A673 (cell line): ENCODE data around the gene AGT. TPM values are rescaled to one million over a fixed set of nuclear protein-coding genes. Genes with fewer than 3 reads are reported as not detected.

ENCODE experiments used
- BruUV-seq: library from RNA; stranded (reverse); fragments of 400-500 nt; replicated peaks from 2 replicates; lab custom pipeline; 2021; lab: Mats Ljungman, UMichigan
- CTCF ChIA-PET: fragments of 300-600 bp; sonication (Branson Sonifier 250); formaldehyde crosslinking; loops from one replicate; lab custom pipeline; 2022; ENCODE audit warnings: antibody characterized with exemption; lab: Charles Lee
- POLR2A ChIA-PET: fragments of 300-600 bp; sonication (Branson Sonifier 250); formaldehyde crosslinking; loops from one replicate; lab custom pipeline; 2022; ENCODE audit warnings: antibody characterized with exemption; ENCODE audit not compliant: low non-redundant PET; lab: Charles Lee
- DNase-seq: peaks from one replicate; pipeline ENCODE4 v3.0.0-alpha.2; 2015; ENCODE audit warnings: low spot score
- H3K27ac ChIP-seq: fragments of 200-600 bp; sonication (generic); 2 replicates; pipeline ENCODE4 v1.5.1; 2016; ENCODE audit warnings: mixed run types, low read depth, mild to moderate bottlenecking, mixed read lengths, antibody characterized with exemption, low read length; ENCODE audit not compliant: poor library complexity, severe bottlenecking
- H3K27me3 ChIP-seq: fragments of 200-600 bp; sonication (generic); replicated peaks from 2 replicates; pipeline ENCODE4 v1.6.1; 2017; ENCODE audit warnings: mixed run types, low read depth, mild to moderate bottlenecking, mixed read lengths, antibody characterized with exemption, low read length; ENCODE audit not compliant: insufficient read depth, poor library complexity
- H3K36me3 ChIP-seq: fragments of 200-600 bp; sonication (generic); 2 replicates; pipeline ENCODE4 v1.6.1; 2016; ENCODE audit warnings: mixed run types, mild to moderate bottlenecking, mixed read lengths, antibody characterized with exemption, low read length; ENCODE audit not compliant: insufficient read depth, poor library complexity, severe bottlenecking
- H3K4me1 ChIP-seq: fragments of 200-600 bp; sonication (generic); 2 replicates; pipeline ENCODE4 v1.6.1; 2017; ENCODE audit warnings: mixed run types, mild to moderate bottlenecking, mixed read lengths, antibody characterized with exemption, low read length; ENCODE audit not compliant: insufficient read depth, poor library complexity, severe bottlenecking
- H3K4me3 ChIP-seq: fragments of 200-600 bp; sonication (generic); 2 replicates; pipeline ENCODE4 v1.5.1; 2016; ENCODE audit warnings: low read depth, mixed run types, mild to moderate bottlenecking, mixed read lengths, low read length; ENCODE audit not compliant: poor library complexity, severe bottlenecking
- H3K9me3 ChIP-seq: fragments of 200-600 bp; sonication (generic); 2 replicates; pipeline ENCODE4 v1.6.1; 2016; ENCODE audit warnings: mixed run types, low read depth, mild to moderate bottlenecking, mixed read lengths, antibody characterized with exemption, low read length; ENCODE audit not compliant: poor library complexity, severe bottlenecking
- CTCF ChIP-seq: fragments of 300-800, 200-600 bp; sonication (generic); conservative IDR thresholded peaks from 2 replicates; pipeline ENCODE4 v1.5.1; 2017; ENCODE audit warnings: low read depth, mild to moderate bottlenecking, antibody characterized with exemption, low read length, moderate library complexity, mixed read lengths
- EZH2 ChIP-seq: fragments of 200-600 bp; sonication (generic); IDR thresholded peaks from 2 replicates; pipeline ENCODE4 v1.6.1; 2017; ENCODE audit warnings: borderline replicate concordance, low read depth, mild to moderate bottlenecking, mixed read lengths, antibody characterized with exemption, low read length; ENCODE audit not compliant: poor library complexity, severe bottlenecking
- intact Hi-C: fragments of 100-400 bp; cut with micrococcal nuclease; formaldehyde crosslinking; loops from one replicate; pipeline ENCODE4 v1.10.0; 2022; ENCODE audit not compliant: unreplicated experiment
- total RNA-seq: library from RNA; stranded (reverse); gene quantifications from 2 replicates; pipeline ENCODE4 v1.2.3, GENCODE V29; 2021

AGT gene
- total RNA-seq, 1 experiment from 2014 or later: not detected

GRCh38 chr1:230713138-230713537 is 784 bp downstream of the AGT start:
- Histone ChIP-seq H3K4me1 (no peaks in the 10 kb centered on the region), H3K27ac (no peak overlapping the region), H3K36me3 (no peaks in the 10 kb centered on the region), H3K9me3 (no peaks in the 10 kb centered on the region), H3K4me3 (no peak overlapping the region), H3K27me3 (no peaks in the 10 kb centered on the region)
- DNase-seq: no peak
- POLR2A ChIA-PET: no interaction called here
- no peak for TF ChIP-seq EZH2
- no peak for TF ChIP-seq CTCF
- intact Hi-C loops: no loop called here
- CTCF ChIA-PET: no interaction called here
- no TSS peak for BruUV-seq

- Histone ChIP-seq H3K27me3 (no peaks in the 10 kb centered on the region), H3K9me3 (no peaks in the 10 kb centered on the region), H3K27ac (no peak overlapping the region), H3K4me3 (no peak overlapping the region), H3K36me3 (no peaks in the 10 kb centered on the region), H3K4me1 (no peaks in the 10 kb centered on the region)
- no peak for TF ChIP-seq CTCF
- no peak for TF ChIP-seq EZH2
- POLR2A ChIA-PET: no interaction called here
- DNase-seq: no peak
- BruUV-seq: no TSS peak
- intact Hi-C loops: no loop called here
- CTCF ChIA-PET: no interaction called here
These were observed 1.4 kb downstream of the AGT start for GRCh38 chr1:230712470-230712942.

GRCh38 chr1:230711245-230711644 is 2.7 kb downstream of the AGT start:
- Histone ChIP-seq H3K36me3 (no peaks in the 10 kb centered on the region), H3K9me3 (no peaks in the 10 kb centered on the region), H3K27me3 (no peaks in the 10 kb centered on the region), H3K4me1 (no peaks in the 10 kb centered on the region), H3K4me3 (no peak overlapping the region), H3K27ac (no peak overlapping the region)
- POLR2A ChIA-PET: no interaction called here
- BruUV-seq: no TSS peak
- CTCF ChIA-PET: no interaction called here
- no peak for TF ChIP-seq CTCF
- TF ChIP-seq EZH2: no peak
- DNase-seq: no peak
- intact Hi-C loops: no loop called here
